Activated T-cell treated with anti-CD3 and anti-CD28 coated beads, Interleukin-2, amount 50 U/mL, for 1 hour (primary cell): Measurements from ENCODE around the gene ADGRG6.
"Not testable (repeated sequence)": the region's sequence is repeated elsewhere in the genome, so short reads cannot be mapped to it uniquely, and the experiment has no call there.

Source experiments
- DNase-seq: peaks from one replicate; pipeline ENCODE4 v3.0.0-alpha.2; 2020

ADGRG6 gene

DNA sequence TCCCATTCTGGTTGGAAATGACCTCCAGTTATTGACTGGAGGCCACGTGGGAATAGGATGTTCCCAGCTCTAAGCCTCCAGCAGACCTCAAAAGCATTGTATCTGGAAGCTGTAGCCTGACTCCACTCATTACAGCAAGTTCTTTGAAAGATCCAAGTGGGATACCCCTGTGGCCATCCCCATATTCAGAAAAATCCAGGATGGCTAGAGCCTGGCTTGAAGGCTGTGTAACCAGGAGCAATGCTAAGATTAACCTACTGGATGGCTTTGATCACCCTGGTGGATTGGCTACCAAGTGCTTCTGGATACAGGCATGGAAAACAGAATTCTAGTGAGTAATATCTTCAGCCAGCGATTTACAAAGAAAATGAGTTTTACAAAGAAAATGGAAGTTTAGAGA, 151.2 kb downstream of the ADGRG6 start:
- no peak for DNase-seq

DNA sequence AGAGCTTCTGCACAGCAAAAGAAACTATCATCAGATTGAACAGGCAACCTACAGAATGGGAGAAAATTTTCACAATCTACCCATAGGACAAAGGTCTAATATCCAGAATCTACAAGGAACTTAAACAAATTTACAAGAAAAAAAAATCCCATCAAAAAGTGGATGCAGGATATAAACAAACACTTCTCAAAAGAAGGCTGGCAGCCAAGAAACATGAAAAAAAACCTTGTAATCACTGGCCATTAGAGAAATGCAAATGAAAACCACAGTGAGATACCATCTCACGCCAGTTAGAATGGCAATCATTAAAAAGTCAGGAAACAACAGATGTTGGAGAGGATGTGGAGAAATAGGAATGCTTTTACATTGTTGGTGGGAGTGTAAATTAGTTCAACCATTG, 152.4 kb downstream of the ADGRG6 start:
- DNase-seq: not testable (repeated sequence)

DNA sequence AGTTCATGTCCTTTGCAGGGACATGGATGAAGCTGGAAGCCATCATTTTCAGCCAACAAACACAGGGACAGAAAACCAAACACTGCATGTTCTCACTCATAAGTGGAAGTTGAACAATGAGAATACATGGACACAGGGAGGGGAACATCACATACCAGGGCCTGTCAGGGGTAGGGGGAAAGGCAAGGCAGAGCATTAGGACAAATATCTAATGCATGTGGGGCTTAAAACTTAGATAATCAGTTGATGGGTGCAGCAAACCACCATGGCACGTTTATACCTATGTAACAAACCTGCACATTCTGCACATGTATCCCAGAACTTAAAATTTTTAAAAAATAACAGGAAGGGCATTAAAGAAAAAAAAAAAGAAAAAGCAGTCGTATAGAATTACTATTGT, 153.0 kb downstream of the ADGRG6 start:
- not testable (repeated sequence) for DNase-seq

DNA sequence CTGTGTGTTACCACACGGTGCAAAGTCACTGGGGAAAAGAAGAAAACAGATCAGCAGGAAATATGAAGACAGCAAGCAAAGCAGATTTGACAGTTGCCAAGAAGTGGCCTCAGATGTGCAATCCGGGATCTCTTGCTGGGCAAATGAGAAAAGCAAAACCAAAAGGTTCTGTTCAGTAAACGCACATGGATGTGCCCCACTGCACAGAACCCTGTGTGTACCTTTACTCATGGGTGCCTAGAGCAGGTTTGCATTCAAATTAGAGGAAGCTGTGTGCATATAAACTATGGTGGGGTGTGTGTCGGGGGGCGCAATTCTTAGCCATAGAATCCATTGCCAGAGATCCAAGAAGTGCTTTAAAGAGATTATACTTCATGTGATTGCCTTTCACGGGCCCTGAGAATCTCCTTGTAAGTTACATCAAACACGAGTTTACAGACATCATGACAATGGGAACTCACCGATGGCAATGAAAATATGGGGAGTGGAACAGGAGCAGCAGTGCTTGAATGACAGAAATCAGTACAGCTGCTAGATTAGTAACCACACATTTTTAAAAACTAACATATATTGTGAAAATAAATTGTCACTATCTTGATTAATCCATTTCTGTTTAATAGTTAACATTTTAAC, 154.3 kb downstream of the ADGRG6 start:
- no peak for DNase-seq

DNA sequence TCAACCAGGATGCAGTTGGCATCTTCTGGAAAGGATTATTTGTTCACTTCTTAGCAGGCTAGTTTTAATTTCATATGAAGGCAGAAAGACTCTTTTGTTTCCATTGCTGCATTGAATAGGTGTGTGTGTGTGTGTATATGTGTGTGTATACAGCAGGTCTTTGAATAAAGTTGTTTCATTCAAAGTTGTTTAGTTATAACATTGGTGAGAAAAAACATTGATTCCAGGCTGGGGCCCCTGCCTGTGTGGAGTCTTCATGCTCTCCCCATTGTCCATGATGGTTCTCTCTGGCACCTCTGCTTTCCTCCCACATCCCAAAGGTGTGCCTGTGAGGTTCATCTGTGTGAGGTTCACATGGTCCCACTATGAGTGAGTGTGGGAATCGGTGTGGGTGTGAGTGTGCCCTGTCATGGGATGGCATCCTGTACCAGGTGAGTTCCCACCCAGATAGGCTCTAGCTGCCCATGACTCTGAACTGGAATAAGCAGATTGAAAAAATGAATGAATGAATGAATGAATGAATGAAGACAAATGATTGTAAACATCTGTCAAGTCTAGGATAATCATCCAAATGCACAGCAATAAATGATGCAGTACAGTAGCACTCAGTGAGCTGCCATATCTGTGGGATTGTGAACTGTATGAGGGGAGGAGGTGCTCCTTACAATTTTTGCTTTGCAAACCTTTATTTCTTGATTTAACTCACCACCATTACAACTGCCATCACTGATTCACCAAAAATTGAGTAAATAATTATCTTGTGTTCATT, 156.0 kb downstream of the ADGRG6 start:
- no peak for DNase-seq

DNA sequence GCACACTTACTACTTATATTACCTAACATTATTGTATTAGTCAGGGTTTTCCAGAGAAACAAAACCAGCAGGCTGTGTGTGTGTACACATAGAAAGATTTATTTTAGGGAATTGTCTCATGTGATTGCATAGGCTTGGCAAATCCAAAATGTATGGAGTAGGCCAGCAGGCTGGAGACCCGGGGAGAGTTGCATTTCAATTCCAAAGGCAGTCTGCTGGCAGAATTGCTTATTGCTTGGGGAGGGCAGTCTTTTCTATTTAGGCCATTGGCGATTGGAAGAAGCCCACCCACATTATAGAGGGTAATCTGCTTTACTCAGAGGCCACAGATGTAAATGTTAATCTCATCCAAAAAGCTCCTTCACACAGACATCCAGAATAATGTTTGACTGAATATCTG, 157.0 kb downstream of the ADGRG6 start:
- DNase-seq: no peak

DNA sequence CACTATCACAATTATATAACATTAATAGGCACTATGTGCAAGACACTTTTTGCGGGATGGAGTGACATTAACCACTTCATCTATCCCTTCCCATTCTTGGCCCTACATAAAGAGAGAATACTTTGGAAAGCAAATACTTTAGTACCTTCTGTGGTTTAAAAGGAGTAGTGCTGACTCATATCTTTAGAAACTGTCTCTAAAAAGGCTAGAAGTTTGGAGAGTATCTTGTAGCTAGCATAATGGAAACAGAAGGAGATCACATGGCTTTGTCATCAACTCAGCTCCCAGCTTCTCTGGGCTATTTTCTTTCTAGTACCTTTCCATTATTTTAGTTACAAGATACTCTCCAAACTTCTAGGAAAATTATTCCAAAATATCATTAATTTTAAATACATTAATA, 157.5 kb downstream of the ADGRG6 start:
- DNase-seq: no peak

DNA sequence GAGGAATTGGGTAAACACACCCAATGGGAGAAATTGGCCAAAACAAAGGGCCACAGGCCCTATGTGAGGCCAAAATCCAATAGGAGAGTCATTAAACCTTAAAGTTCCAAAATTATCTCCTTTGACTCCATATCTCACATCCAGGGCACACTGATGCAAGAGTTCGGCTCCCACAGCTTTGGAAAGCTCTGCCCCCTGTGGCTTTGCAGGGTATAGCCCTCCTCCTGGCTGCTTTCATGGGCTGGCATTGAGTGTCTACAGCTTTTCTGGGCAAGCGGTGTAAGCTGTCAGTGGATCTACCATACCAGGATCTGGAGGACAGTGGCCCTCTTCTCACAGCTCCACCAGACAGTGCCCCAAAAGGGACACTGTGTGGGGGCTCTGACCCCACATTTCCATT, 160.5 kb downstream of the ADGRG6 start:
- DNase-seq: no peak

DNA sequence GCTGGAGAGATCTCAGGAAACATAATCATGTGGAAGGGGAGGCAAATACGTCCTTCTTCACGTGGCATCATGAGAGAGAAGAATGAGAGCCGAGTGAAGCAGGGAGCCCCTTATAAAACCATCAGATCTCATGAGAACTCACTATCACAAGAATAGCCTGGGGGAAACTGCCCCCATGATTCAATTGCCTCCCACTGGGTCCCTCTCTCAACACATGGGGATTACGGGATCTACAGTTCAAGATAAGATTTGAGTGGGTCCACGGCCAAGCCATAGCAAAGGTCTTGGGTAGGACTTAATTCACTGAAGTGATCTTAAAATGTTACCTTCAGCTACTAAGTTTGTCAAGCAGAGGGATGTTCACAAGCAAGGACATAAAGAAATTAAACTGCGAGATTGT, 162.2 kb downstream of the ADGRG6 start:
- no peak for DNase-seq

DNA sequence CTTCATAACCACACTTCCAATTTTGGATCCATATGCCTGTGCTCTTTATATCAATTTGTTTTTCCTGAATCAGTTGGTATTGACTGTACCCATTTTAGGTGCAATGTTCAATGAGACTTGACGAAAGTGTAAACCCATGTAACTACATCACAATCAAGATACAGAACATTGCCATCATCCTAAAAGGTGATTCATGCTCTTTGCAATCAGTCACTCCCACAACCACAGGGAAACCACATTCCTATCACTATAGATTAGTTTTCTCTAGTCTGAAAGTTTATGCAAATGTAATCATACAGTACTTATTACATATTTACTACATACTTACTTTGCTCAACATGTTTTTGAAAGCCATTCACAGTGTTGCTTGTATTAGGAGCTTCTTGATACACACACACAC, 167.4 kb downstream of the ADGRG6 start:
- no peak for DNase-seq

DNA sequence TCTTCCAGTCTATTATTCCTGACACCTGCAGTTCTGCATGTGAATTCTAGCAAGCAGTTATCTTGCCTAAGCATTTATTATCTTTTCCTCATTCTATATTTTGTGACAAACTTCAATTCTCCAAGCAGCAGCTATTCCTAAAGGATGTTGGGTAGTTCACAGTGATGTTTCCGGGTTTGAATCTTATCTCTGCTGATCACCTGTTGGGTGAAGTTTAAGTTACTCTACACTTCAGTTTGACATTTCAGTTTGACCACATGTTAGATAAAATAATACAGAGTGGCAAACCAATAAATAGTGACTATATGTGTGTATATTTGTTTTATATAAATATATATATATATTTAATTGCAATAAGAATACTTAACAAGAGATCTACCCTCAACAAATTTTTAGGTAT, 168.6 kb downstream of the ADGRG6 start:
- DNase-seq: no peak

DNA sequence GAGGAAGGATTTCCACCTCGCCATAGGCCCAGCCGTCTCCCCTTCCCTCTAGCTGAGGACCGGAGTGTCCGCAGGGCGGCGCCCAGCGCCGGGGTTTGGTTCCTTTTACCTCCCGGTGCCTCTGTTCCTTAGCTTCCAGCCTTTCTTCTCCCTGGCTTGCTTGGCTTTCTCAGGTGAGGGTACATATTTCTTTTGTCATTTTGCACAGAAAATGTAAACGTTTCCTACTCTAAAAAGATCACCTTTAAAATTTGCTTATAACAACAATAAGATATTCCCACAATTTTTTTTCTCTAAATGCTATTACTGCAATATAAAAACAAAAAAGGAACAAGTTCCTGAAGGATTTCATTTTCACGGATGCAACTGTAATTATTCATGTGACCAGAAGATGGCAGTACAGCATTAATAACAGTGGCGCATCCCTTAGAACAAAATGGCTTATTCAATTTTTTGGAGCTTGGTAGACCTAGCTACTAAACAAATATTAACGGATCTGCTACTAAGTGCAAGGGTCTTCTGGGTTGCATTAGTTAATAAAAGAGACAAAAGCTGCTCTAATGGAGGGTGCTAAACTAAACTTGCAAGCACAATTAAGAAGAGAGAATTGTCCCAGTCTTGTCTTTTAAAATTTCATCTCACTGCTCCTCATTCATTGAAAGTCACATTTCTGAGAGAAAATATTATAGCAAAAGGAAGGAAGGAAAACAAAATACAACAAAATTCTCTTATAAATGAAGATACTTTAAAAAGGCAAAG, 172.9 kb downstream of the ADGRG6 start:
- no peak for DNase-seq

DNA sequence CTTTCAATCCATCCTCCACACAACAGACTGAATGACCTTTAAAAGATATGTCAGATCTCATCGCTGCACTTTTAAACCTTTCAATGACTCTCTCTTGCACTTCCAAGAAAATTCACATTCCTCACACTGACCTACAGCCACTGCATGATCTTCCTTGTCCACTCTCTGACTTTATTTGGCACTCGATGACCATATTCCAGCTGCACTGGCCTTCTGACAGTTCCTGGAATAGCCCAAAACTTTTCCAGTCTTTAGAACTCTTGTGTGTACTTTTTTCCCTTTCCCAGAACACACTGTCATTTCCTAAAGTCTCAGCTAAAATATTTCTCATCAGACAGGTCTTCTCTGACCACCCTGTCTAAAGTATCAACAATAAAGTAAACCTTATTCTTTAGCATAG, 174.6 kb downstream of the ADGRG6 start:
- no peak for DNase-seq

DNA sequence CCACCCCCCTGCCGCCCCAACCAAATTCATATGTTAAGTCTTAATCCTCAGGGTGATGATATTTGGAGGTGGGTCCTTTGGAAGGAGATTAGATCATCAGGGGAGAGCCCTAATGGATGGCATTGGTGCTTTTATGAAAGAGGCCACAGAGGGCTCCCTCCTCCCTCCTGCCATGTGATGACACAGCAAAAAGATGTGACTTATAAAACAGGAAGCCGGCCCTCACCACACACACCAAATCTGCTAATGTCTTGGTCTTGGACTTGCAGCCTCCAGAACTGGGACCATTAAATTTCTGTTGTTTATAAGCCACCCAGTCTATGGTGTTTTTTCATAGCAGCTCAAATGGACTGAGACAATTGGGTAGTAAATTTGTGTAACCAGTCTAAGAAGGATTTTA, 176.3 kb downstream of the ADGRG6 start:
- no peak for DNase-seq

DNA sequence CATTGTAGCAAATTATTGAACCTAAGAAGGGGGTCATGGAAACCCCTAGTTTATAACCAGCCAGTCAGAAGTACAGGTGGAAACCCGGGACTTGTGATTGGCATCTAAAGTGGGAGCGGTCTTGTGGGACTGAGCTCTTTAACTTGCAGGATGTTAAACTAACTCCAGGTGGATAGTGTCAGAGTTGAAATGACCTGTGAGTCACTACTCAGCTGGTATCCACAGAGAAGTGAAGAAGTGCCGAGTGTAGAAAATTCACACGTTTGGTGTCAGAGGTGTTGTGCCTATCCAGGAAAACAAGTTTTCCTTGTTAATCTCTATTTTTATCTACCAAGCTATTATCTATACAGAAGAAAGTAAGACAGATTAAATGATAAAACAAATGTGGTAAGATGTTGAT, 179.7 kb downstream of the ADGRG6 start:
- DNase-seq: no peak

DNA sequence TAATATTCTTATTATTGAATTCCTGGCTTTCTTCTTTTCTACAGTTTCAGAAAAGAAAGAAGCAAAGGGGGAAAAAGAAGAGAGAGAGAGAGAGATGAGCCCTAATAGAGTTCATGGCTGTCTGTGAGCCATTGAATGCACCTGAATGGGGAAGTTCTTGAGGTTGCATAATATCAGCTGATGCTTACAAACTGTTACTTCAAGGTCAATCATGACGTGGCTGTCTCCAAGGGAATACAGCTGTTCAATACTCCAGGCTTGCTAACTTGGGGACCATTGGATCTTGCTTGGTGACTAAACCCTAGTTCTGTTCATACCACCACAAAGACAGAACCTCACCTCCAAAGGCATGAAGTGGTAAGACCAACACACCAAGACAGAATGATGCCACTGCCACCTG, 180.4 kb downstream of the ADGRG6 start:
- DNase-seq: no peak

DNA sequence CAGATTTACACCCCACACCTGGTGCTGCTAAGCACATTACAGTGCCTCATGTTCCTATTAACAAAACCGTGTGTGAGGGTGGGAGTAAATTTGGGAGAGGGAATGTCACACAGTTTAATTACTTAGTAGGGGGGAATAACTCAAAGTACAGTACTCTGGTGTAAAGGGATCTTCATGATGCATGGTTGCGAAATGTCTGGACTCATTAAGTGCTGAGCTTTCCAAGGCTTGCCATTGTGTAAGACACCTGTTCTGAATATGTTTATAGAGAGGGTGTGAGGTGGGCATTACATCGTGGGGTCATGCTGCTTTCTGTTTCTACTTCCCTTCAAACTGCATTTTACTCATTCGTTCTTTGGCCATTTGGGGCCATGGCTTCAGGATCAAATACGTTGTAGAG, 181.2 kb downstream of the ADGRG6 start:
- no peak for DNase-seq

DNA sequence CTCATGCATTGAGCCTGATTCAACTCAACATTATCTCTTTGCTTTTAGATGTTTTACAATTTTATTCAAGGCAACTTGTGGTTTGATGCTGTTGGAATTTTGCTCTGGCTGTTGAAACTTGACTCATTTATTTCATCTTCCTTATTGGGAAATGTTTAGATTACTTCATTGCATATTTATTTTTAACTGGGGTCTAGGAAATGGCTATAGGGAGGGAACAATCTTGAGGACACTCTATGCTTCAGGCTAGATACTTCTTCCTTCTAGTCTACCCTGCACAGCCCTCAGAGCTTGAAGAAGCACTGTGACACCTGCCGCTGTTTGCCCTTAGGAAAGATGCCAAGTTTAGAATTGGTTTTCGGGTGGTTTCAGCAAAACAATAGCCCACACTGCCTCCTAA, 183.4 kb downstream of the ADGRG6 start:
- DNase-seq: no peak

DNA sequence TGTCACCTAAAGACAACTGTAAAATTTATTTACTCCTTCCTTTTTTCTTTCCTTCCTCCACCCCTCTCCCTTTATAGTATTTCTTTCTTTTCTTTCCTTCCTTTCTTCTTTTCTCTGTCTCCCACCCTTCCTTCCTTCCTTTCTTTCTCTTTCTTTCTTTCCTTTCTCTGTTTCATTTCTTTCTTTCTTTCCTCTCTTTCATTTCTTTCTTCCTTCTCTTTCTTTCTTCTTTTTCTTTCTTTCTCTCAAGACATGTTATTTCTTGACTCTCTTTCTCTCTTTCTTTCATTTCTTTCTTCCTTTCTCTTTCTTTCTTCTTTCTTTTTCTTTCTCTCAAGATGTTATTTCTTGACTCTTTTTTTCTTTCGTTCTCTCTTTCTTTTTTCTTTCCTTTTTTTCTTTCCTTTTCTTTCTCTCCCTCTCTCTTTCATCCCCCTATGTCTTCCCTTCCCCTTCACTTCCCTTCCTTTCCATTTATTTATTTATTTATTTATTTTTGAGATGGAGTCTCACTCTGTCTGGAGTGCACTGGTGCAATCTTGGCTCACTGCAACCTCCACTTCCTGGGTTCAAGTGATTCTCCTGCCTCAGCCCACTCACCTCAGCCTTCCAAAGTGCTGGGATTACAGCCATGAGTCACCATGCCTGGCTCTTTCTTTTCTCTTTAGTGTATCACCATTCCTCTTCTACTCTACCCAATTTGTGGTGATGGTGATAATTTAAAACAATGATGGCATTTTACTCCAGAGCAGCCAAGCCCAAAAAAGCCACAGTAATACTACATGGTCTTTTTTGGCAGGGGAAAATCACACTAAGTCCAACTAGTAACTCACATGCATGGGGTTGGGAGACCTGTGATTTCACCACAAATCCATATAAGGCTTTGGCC, 188.2 kb downstream of the ADGRG6 start:
- no peak for DNase-seq
